GM19397 (cell line): Measurements from ENCODE around the gene PBLD.
"Not testable (repeated sequence)": the region's sequence is repeated elsewhere in the genome, so short reads cannot be mapped to it uniquely, and the experiment has no call there.

Experiments
- ATAC-seq: cut with Tn5 transposase; IDR thresholded peaks from one replicate; pipeline ENCODE4 v1.9.1; 2021; ENCODE audit warnings: mild to moderate bottlenecking, moderate library complexity; ENCODE audit not compliant: unreplicated experiment

The PBLD gene

GRCh38 chr10:68331455-68332258 is 1.1 kb downstream of the PBLD start, which contains the start of gene HNRNPH3:
Gene HNRNPH3 (plus strand): TSS chr10:68332064. CDS start chr10:68337222, 5,158 bp downstream.
- peak; percentile 88 for ATAC-seq

GRCh38 chr10:68330852-68331454 is 1.8 kb downstream of the PBLD start:
- no peak for ATAC-seq

GRCh38 chr10:68329506-68329861 is 3.2 kb downstream of the PBLD start:
- ATAC-seq = no peak

GRCh38 chr10:68327889-68328786 is 4.6 kb downstream of the PBLD start:
- no peak for ATAC-seq

GRCh38 chr10:68324396-68324795 is 8.3 kb downstream of the PBLD start:
- ATAC-seq = not testable (repeated sequence)

GRCh38 chr10:68318331-68319059 is 14.2 kb downstream of the PBLD start:
- no peak for ATAC-seq

DNA sequence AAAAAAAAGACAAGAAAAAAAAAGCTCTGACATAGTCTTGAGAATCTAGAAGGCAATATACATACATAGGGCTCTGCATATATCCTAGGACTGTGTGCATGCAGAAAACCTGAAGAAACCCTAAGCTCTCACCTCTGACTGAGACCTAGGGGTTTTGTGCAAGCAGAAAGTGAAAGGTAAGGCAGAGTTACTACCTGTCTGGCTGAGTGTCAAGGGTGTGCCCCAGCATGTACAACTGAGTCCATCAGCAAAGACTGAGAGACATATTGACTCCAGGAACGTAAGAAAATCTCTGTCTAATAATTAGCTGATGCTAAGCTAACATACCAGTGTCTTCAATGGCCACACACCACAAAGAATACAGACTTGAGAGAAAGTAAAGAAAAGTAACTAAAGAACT is 17.1 kb downstream of the PBLD start:
- ATAC-seq = no peak

GRCh38 chr10:68314930-68315329 is 17.8 kb downstream of the PBLD start:
- not testable (repeated sequence) for ATAC-seq

DNA sequence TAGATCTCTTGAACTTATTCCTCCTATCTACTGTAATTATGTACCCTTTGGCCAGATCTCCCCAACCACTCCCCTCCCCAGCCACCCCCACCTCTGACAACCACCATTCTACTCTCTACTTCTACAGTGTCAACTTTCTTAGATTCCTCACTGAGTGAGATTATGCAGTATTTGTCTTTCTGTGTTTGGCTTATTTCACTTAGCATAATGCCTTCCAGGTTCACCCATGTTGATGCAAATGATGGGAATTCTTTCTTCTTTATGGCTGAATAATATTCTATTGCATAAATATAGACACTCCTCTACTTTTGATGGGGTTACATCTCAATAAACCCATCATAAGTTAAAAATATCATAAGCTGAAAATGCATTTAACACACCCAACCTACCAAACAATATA is 22.2 kb downstream of the PBLD start:
- no peak for ATAC-seq

DNA sequence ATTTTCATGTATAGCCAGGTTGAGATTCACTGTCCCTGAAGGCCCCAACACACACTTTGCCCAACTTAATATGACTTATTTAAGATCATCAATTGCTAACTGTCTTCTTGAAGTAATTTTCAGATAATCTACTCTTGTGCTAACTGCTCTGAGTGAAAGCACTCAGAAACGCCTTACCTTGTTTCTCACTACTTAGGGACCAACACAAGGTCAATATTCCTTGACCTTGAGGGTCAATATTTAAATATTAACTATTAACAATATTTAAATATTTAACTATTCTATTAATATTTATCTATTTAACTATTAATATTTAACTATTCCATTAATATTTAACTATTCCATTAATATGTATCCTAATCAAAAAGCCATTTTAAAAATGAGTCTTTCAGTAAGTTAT is 26.9 kb downstream of the PBLD start:
- ATAC-seq = no peak

- ATAC-seq = no peak
Measured at GRCh38 chr10:68303849-68304412, 28.8 kb downstream of the PBLD start.

DNA sequence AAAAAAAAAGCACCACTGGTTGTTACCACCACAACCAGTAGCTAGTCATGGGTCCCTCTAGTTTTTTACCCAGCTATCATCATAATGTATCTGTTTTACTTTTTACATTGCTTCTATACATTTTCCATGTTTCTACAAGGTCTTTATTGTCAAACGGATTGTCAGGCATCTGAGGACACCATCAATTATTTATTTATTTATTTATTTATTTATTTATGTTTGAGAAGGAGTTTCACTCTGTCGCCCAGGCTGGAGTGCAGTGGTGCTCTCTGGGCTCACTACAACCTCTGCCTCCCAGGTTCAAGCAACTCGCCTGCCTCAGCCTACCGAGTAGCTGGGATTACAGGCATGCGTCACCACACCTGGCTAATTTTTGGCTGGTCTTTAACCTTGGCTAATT is 29.9 kb downstream of the PBLD start:
- no peak for ATAC-seq

DNA sequence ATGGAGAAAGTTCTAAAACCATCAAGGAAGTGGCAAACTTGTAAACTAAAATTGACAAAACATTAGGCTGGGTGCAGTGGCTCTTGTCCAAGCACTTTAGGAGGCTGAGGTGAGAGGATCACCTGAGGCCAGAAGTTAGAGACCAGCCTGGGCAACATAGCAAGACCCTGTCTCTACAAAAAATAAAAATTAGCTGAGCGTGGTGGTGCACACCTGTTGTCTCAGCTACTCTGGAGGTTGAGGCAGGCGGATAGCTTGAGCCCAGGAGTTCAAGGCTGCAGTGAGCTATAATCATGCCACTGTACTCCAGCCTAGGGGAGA is 30.3 kb downstream of the PBLD start:
- ATAC-seq = no peak

DNA sequence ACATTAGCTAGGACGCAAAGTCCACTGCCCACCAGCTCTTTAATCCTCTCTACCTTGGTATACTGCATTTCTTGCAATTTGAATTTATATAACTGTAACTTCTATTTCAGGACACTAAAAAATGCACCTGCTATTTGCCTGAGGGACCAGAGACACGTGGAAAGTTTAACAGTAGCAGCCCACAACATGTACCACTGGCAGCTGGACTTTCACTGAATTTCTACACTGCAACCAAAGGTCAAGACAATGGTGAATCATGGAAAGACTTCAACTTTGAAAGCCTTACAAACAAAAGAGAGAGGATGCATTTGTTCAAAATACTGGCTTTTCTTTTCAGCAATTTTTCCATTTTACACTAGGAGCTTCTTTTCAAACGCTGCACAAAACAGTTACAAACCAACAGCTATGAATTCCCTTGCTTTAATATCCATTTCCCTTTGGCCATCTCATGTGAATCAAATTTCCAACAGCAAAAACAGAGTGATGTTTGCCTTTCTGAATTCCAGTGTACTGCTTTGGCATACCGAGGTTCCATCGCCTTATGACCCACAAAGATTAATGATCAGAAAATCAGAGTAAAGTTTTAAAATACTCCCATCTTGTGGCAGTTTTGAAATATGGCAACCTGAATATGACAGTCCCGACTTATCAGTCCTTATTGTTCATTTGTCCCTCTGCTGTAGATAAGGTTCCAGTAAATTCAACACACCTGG is 30.8 kb downstream of the PBLD start:
- no peak for ATAC-seq

- ATAC-seq = no peak
Measured at GRCh38 chr10:68301301-68301700, 31.4 kb downstream of the PBLD start.

DNA sequence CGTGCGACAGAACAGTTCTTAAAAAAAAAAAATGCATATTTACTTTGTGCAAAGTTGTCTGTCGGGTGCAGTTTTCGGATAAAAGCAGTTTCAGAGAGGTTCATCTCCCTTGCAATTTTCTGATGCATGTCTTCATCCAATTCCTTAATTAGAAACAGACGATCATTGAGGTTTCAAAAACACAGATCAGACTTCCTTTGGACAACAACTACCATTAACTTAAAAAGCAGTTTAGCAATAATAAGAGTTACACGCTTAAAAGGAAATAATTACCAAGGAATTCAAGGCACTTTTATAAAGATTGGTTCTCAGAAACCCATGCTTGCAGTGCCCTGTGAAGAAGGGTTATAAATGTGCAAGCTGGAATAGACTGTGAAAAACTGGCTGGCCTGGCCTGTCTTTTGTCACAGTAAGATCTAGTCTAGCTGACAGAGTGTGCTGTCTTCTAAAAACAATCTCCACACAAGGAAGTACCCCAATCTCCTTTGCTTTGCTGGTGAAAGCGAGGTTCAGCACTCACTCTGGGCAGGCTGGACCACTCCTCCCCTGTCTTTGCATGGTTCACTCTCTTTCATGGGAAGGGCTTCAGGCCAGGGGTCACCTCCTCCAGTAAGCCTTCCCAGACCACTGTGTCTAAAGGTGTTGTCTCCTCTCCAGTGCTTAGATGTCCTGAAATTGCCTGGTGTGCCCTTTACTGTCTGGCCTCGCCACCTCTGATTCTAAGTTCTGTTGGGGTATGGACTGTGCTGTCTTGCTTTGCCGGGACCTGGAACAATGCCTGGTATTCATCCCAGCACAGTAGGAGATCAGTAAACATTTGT is 35.7 kb downstream of the PBLD start:
- no peak for ATAC-seq

- ATAC-seq = no peak
Measured at GRCh38 chr10:68290736-68291135, 42.0 kb downstream of the PBLD start.

DNA sequence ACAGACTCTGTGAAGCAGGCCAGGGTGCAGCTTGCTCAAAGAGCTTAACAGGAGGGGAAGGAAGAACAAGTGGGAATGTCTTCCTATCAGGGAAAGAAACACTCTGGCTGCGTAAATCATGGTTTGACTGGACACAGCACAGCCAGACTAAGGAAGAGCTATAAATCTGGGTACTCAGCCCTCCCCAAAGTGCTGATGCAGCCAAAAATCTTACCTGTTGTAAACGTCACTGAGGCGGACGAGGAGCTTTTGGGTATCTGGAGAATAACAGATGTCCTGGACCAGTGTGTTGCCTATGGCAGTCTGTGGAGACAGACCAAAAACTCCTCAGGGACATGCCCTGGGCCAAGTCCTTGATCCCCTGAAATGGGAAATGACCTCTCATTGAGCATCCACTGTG is 44.0 kb downstream of the PBLD start:
- no peak for ATAC-seq
